ENCODE results near the gene ZNF526.

Gene ZNF526, protein sequence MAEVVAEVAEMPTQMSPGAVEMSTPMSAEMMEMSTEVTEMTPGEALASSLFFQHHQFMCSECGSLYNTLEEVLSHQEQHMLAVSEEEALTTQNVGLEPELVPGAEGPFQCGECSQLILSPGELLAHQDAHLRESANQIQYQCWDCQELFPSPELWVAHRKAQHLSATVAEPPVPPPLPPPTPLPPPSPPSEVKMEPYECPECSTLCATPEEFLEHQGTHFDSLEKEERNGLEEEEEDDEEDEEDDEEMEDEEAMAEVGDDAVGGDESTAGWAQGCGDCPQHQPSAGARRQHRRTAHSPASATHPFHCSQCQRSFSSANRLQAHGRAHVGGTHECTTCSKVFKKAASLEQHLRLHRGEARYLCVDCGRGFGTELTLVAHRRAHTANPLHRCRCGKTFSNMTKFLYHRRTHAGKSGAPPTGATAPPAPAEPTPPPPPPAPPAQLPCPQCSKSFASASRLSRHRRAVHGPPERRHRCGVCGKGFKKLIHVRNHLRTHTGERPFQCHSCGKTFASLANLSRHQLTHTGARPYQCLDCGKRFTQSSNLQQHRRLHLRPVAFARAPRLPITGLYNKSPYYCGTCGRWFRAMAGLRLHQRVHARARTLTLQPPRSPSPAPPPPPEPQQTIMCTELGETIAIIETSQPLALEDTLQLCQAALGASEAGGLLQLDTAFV

GRCh38 chr19:42219812-42220750, at the start of gene ZNF526:
TSS of gene ZNF526 (plus strand) at chr19:42220312. CDS start at chr19:42224404, 4,092 bp downstream.
- DNase-seq, result peak; percentile 91

DNA sequence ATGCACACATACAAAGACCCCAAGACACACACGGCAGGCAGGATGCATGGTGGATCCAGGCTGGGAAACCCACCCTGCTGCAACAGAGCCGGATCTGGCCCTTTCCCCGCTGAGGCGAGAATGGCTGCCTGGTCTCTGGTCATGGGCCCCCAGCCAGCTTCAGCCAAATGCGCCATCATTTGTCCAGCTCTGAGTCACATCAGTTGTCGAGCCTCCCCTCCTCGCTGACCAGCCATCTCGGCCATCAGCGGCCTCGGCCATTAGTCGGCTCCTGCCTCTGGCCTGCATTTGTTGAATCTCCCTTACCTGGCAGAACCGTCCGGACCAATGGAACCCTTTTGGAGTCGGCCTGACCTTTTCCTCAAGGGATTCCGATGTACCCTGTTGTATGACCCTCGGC, 49.4 kb upstream of the ZNF526 start:
- no peak for DNase-seq

- no peak for DNase-seq
These were observed 47.9 kb upstream of the ZNF526 start for GRCh38 chr19:42172261-42172660.

DNA sequence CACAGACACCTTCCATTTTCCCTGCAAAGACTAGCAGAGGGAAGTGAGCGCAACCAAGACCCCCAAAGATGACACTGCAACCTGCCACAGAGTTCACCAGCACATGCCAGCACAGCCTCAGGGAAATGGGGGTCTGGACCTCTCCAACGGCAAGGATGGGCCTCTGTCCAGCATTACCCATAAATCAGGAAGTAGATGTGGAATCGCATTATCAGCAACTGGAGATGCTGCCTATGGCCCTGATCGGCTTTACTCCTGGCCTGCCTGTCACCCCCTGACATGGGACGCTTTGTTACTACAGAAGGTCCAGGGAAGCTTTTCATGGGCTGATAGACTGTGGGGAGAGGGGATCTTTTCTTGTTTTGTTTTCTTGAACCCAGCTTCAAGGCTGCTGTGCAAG, 46.4 kb upstream of the ZNF526 start:
- DNase-seq, result no peak

DNA sequence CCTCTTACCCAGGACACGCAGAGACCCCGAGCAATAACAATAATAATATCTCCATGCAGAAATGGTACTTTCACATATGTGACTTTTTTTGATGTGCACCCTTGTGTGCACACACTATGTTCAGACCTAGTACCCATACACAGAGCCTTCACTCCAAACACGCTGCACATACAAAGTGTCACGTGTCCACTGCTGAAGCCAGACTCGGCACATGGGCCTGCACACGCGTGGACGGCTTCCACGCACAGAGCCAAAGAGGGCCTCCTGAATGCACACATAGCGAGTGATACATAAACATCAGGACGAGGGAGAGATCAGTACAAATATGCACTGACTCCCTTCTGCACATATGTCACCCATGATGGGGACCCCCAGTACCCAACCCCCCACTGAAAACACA, 45.9 kb upstream of the ZNF526 start:
- DNase-seq, result no peak

DNA sequence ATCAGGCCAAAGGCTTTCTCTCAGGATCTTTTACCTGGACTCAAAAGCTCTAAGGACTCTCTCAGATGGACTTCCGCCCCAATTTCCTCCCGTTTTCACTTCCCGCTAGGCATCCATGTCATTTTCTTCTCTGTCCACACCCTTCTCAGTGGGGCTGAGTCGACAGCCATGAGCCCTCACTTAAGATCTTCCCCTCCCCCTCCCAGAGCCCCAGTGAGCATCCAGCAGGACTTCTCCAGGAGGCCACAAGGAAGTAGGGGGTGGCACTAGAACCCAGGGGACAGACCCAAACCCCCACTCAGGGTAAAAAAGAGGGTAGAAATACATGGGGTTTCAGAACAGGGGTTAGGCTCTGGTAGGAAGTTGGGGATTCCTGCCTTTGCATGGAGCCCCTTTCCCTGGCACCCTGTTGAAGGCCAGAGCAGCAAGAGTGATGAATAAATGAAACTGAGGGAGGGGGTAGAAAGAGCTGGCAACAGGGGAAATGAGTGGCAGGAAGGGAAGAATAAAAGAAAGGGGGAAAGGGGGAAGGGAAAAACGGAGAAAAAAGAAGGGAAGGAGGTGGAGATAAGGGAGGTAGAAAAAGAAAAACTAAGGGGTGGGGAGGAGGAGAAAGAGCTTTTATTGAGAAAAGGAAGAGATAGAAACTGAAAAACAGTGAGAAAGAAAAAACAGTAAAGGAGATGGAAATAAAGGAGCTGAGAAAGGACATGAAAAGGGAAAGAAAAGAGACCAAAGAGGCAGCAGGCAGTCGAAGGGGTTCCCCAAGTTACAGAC, 45.0 kb upstream of the ZNF526 start:
- no peak for DNase-seq

DNA sequence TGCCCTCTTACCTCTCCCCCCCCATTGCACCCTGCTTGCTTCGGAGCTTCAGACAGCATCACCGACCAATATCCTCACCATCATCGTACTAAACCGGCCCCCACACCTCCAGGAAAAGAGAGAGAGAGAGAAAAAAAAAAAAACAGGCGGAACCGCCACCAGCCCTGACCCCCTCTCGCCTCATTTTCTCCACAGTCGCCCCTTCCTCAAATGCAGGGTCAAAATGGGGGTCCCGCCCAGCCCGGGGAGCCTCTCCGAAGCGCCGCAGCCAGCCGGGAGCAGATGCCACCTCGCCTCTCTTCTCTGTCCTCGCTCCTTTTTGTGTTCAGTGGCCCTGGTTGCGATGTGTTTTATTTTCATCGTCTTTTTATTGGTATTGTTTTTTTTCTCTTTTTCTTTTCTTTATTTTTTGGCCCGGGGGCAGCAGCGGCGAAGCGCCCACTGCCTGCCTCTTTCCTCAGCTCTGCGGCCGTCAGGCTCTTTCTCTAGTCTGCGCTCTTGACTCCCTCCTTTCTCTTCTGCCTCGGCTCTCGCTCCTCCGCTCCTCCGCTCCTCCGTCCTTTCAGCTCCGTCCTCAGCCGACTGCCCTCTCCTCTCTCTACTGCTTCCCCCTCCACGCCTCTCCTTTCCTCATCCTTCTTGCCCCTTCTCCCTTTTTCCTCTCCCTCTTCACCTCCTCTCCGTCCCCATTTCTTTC, 44.0 kb upstream of the ZNF526 start:
- DNase-seq, result no peak

DNA sequence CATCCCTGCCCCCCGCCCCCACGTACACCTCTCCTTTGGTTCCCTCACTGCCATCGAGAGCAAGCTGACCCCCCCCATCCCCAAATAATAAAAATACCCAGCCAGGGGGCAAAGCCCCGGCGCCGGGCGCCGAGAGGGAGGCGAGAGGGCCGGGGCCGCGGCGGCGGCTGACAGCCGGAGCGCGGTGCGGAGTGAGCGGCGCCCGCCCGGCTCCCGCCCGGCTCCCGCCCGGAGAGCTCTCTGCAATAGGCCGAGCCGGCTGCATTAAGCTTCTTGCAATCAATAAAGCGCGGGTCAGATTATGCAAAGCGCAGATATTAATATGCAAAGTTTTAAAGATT, 43.5 kb upstream of the ZNF526 start:
- no peak for DNase-seq

- DNase-seq, result peak; percentile 95
These were observed 43.0 kb upstream of the ZNF526 start for GRCh38 chr19:42176990-42177685.

DNA sequence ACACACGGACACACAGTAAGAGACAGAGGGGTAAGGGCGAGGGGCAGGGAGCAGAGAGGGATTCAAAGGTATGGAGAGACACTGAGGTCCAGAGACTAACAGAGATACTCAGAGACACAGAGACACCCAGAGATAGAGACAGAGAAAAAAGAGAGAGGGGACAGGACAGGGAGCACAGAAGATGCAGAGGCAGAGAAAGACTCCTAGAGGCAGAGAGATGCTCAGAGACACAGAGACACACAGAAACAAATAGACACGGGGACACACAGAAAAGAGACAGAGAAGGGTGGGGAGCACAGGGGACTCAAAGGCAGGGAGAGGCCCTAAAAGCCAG, 42.5 kb upstream of the ZNF526 start:
- DNase-seq, result no peak

GRCh38 chr19:42178791-42179674, 41.1 kb upstream of the ZNF526 start:
- no peak for DNase-seq

DNA sequence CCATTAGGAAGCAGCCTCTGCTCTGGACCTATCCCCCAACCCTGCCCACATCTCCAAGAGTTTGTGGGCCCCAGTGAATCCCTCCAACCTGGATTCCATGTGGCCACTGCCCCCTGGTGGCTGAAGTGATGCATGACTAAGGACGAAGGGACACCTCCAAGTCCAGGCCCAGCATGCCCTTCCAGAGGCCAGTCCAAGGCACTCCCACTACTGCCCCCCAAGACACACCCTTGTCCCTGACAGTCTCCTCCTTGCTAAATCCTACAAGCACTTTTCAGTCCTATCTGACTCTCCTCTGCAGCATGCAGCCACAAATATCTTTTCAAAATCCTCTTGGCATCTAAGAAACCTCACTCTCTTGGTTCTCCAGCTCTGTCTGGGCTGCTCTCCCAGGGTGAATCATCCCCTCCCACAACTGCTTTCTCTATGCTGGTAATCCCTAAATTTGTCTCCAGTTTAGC, 35.7 kb upstream of the ZNF526 start:
- peak; percentile 68 for DNase-seq

DNA sequence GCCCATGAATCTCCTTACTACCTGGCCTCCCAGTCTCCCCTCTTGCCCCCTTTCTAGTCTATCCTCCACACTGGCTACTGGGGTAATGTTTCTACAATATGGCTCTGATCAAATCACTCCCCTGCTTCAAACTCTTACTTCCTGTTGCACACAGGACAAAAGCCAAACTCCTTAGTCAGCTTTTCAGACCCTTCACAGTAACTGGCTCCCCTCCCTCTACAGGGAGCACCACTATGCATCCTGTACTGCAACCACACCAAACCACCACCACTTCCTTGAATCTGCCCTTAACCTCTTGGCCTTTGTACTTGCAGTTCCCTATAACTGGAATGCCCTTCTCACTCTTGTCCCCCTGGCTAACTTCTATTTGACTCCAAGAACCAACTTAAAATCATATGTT, 34.8 kb upstream of the ZNF526 start:
- DNase-seq, result no peak

GRCh38 chr19:42188665-42189064, 31.4 kb upstream of the ZNF526 start:
- DNase-seq, result no peak

GRCh38 chr19:42189133-42189532, 31.0 kb upstream of the ZNF526 start:
- no peak for DNase-seq

GRCh38 chr19:42191330-42191729, 28.8 kb upstream of the ZNF526 start:
- no peak for DNase-seq

DNA sequence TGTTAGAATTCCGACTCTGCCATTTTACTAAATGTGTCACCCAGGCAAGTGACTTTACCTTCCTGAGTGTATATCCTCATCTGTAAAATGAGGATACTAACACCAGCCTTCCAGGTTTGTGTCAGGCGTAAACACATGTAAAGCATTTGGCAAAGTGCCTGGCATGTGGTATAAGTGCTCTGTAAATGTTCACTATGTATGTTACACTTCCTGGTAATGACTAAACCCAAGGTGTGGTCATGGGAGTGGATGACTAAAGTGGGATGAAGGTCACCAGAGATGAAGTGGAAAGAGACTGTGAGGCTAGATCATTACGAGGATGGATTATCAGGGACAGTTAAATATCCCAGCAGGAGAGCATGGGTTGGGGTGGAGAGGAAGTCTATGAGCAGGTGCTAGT, 28.3 kb upstream of the ZNF526 start:
- peak; percentile 58 for DNase-seq

- DNase-seq, result no peak
These were observed 26.8 kb upstream of the ZNF526 start for GRCh38 chr19:42193294-42193693.

DNA sequence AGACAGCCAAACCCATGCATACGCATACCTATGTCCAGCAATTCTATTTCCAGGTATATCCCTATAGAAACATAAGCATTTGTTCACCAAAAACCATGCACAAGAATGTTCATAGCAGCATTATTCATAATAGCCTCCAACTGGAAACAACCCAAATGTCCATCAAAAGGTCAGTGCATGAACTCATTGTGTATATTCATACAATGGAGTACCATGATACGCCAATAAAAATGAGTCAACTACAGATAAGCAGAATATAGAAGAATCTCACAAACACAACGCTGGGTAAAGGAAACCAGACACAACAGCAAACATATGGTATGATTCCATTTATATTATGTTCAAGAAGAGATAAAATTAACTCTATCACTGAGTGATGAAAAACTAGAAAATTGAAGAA, 26.4 kb upstream of the ZNF526 start:
- DNase-seq, result no peak

Measured in NCI-H2107 (cell line).